Retinal pigment epithelial cell (primary cell): ENCODE results near the gene KRTAP5-7.
"Not testable (repeated sequence)": the region's sequence is repeated elsewhere in the genome, so short reads cannot be mapped to it uniquely, and the experiment has no call there.

Experiments used
- DNase-seq: peaks from one replicate; pipeline ENCODE4 v3.0.0-alpha.2; 2010; ENCODE audit warnings: low read depth
- H3K4me3 ChIP-seq: 2 replicates; pipeline ENCODE4 v1.5.1; 2011; ENCODE audit warnings: mild to moderate bottlenecking, low read length, control low read depth, moderate library complexity
- TF ChIP-seq, protein P1 (sequence below): conservative IDR thresholded peaks from 2 replicates; pipeline ENCODE4 v1.5.1; 2011; ENCODE audit warnings: low read depth, low read length, control low read depth, inconsistent platforms

KRTAP5-7 gene

DNA sequence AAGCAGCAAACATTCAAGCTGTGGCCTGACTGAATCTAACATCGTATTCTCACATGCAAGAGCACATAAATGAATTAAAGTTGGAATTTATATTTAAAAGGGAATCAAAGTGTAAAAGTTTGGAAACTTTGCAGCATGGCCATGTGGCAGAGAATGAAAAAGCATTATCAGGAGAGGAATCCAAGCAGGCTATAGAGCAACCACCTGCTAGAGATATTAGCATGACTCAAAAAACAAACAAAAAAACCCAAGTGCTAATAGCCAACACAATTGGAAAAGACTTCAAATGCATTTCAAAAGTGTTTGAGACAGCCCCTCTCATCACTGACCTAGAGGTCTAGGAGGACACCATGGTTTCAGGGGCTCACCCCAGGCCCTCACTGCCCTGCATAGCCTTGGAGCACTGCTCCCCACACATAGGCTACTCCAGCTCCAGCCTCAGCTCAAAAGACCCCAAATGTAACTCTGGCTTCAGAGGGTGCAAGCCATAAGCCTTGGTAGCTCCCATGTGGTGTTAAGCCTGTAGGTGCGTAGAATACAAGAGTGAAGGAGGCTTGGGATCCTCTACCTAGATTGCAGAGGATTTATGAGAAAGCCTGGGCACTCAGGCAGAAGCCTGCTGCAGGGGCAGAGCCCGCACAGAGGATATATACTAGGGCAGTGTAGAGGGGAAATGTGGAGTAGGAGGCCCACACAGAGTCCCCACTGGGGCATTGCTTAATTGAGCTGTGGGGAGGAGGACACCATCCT is 1.7 kb upstream of the KRTAP5-7 start:
- DNase-seq, result no peak
- TF ChIP-seq, protein P1, sequence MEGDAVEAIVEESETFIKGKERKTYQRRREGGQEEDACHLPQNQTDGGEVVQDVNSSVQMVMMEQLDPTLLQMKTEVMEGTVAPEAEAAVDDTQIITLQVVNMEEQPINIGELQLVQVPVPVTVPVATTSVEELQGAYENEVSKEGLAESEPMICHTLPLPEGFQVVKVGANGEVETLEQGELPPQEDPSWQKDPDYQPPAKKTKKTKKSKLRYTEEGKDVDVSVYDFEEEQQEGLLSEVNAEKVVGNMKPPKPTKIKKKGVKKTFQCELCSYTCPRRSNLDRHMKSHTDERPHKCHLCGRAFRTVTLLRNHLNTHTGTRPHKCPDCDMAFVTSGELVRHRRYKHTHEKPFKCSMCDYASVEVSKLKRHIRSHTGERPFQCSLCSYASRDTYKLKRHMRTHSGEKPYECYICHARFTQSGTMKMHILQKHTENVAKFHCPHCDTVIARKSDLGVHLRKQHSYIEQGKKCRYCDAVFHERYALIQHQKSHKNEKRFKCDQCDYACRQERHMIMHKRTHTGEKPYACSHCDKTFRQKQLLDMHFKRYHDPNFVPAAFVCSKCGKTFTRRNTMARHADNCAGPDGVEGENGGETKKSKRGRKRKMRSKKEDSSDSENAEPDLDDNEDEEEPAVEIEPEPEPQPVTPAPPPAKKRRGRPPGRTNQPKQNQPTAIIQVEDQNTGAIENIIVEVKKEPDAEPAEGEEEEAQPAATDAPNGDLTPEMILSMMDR, result no peak

DNA sequence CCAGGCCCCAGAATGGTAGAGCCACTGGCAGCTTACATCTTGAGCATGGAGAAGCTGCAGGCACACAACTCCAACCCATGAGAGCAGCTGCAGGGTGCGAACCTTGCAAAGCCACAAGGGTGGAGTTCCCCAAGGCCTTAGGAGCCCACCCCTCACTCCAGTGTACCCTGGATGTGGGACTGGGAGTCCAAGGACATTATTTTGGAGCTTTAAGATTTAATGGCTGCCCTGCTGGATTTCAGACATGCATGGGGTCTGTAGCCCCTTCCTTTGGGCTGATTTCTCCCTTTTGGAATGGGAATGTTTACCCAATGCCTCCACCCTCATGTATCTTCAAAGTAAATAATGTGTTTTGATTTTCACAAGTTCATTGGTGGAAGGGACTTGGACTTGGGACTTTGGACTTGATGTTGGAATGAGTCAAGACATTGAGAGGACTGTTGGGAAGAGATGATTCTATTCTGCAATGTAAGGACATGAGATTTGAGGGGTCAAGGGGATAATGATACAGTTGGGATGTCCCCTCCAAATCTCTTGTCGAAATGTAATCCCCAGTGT is 1.1 kb upstream of the KRTAP5-7 start:
- no peak for DNase-seq
- no peak overlapping the region for H3K4me3 ChIP-seq

More for the DNA sequence above, 1.7 kb upstream of the KRTAP5-7 start:
- H3K4me3 ChIP-seq, result no peak overlapping the region

DNA sequence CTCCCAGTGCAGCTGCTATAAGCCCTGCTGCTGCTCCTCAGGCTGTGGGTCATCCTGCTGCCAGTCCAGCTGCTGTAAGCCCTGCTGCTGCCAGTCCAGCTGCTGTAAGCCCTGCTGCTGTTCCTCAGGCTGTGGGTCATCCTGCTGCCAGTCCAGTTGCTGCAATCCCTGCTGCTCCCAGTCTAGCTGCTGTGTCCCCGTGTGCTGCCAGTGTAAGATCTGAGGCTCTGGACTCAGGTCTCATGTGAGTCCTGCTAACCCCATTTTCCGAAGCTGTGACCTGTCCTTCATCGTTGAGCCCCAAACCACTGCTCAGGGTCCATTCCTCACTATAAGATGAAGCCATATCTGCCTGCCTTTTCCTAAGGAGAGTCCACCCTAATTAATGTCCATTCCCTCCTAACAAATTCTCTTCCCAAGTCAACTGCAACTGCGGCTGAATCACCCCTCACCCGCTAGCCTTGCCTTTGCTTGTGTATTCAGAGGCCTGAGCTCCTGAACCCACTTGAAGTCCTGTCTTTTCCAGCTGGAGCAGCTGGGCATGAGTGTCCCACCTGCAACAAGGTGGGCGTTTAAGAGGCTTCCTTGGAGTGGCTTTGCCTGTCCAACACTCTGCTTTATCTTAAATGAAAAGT is 626 bp downstream of the KRTAP5-7 start:
- TF ChIP-seq, protein P1, result no peak
- no peak overlapping the region for H3K4me3 ChIP-seq
- no peak for DNase-seq

More for the DNA sequence above, 1.1 kb upstream of the KRTAP5-7 start:
- TF ChIP-seq, protein P1, result no peak

DNA sequence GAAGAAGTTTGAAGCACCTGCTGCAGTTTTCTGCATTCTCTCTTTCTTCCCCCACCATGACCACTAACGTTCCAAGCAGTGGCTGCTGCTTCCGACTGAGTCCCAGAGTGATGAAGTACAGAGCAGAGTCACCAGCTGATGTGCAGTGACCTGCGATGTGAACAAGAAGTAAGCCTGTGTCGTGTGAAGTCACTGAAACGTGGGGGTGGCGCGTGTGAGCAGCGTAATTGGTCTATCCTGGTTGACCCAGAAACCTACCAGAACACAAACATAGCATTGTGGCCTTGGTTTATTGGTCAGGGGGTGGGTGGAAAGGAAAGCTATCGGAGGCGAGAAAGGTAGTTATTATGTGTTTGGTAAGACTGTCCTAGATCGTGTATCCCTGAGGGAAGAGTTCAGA is 3.5 kb downstream of the KRTAP5-7 start:
- no peak overlapping the region for H3K4me3 ChIP-seq
- DNase-seq, result no peak
- TF ChIP-seq, protein P1, result no peak

DNA sequence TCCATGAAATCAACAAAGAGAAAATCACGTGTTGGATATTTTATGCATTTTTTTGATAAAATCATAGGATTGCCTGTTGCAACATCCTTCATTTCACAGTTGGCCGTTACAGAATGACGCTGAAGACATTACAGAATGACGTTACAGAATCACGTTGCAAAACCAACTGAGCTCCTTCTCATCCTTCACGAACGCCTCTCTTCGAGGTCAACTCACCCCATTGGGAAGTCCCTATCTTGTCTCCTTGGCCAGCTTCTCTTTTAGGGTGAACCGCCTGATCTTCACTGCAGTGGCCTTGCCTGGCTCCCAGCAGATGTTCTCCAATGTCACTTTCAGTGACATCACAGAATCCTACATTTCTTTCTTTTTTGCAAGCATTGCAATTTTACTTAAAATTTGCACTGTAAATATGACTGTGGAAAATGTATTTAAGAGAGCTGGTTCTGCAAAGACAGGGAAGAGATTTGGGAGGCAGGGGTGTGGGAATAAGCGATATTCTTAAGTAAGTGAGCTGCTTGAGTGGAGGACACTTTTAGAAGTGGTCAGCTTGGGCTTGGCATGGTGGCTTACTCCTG is 5.1 kb downstream of the KRTAP5-7 start:
- H3K4me3 ChIP-seq, result no peak overlapping the region
- TF ChIP-seq, protein P1, result no peak
- no peak for DNase-seq

DNA sequence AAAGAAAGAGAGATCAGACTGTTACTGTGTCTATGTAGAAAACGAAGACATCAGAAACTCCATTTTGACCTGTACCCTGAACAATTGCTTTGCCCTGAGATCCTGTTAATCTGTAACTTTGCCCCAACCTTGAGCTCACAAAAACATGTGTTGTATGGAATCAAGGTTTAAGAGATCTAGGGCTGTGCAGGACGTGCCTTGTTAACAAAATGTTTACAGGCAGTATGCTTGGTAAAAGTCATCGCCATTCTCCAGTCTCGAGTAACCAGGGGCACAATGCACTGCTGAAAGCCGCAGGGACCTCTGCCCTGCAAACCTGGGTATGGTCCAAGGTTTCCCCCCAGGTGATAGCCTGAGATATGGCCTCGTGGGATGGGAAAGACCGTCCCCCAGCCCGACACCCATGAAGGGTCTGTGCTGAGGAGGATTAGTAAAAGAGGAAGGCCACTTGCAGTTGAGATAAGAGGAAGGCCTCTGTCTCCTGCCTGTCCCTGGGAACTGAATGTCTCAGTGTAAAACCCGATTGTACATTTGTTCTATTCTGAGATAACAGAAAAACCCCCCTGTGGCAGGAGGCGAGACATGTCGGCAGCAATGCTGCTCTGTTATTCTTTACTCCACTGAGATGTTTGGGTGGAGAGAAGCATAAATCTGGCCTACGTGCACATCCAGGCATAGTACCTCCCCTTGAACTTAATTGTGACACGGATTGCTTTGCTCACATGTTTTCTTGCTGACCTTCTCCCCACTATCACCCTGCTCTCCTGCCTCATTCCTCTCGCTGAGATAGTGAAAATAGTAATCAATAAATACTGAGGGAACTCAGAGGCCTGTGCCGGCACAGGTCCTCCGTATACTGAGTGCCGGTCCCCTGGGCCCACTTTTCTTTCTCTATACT is 7.9 kb downstream of the KRTAP5-7 start:
- not testable (repeated sequence) for DNase-seq, H3K4me3 ChIP-seq

DNA sequence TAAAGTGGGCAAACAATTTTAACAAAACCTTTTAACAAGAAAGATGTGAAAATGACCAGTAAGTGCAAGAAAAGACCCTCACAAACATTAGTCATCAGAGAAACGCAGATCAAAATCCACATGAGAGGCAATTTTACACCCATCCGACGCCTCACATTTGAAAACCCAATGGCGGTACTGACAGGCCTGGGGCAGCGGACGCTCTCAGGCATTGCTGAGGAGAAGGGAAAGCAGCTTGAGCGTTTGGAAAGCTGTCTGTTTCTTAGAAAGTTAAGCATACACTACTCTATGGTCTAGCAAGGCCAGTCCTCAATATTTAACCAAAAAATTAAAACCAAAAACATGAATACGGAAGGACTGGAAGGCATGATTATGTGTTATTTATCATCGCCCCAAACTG is 8.8 kb downstream of the KRTAP5-7 start:
- TF ChIP-seq, protein P1, result no peak
- no peak for DNase-seq

More for the DNA sequence above, 8.8 kb downstream of the KRTAP5-7 start:
- H3K4me3 ChIP-seq, result no peak overlapping the region
